ENCODE results near the gene TPPP3. TPM values are rescaled to one million over a fixed set of nuclear protein-coding genes. Genes with fewer than 3 reads are reported as not detected.

TPPP3 gene
- total and polyA plus RNA-seq, 8 donors: 79.2 to 403 (median 335) TPM

GRCh38 chr16:67411339-67411738 lies 18.0 kb upstream of the TPPP3 start:
- intact Hi-C loops (cut with DNase I): no loop called here
- Histone ChIP-seq H3K27me3 (peaks cover 0 to 10% of the 10 kb centered on the region in 2 donors), H3K4me3 (no peak overlapping the region), H3K27ac (no peak overlapping the region), H3K4me1 (peaks cover 3 to 35% of the 10 kb centered on the region in 2 donors), H3K36me3 (no peaks in the 10 kb centered on the region), H3K9me3 (no peaks in the 10 kb centered on the region)
- no peak for TF ChIP-seq CTCF (IDR thresholded peaks at IDR 0.05)
- ATAC-seq (no peak), DNase-seq (no peak)

GRCh38 chr16:67409631-67410030 lies 16.3 kb upstream of the TPPP3 start:
- Histone ChIP-seq H3K36me3 (no peaks in the 10 kb centered on the region), H3K4me3 (no peak overlapping the region), H3K4me1 (peaks cover 0 to 18% of the 10 kb centered on the region in 2 donors), H3K27me3 (no peaks in the 10 kb centered on the region), H3K9me3 (no peaks in the 10 kb centered on the region), H3K27ac (no peak overlapping the region)
- ATAC-seq: no peak
- no peak for DNase-seq
- intact Hi-C loops (cut with DNase I): no loop called here
- TF ChIP-seq CTCF (IDR thresholded peaks at IDR 0.05): no peak

- H3K36me3 ChIP-seq: no peaks in the 10 kb centered on the region
- H3K9me3 ChIP-seq: no peaks in the 10 kb centered on the region
- TF ChIP-seq CTCF (IDR thresholded peaks at IDR 0.05): no peak
- DNase-seq: no peak
- intact Hi-C loops (cut with DNase I): no loop called here
- H3K4me3 ChIP-seq: no peak overlapping the region
- no peak for ATAC-seq
- H3K4me1 ChIP-seq: peaks cover 6 to 25% of the 10 kb centered on the region in 2 donors
- H3K27me3 ChIP-seq: no peaks in the 10 kb centered on the region
- H3K27ac ChIP-seq: no peak overlapping the region
Measured at GRCh38 chr16:67407788-67408452, 14.6 kb upstream of the TPPP3 start.

GRCh38 chr16:67407176-67407787 lies 14.0 kb upstream of the TPPP3 start:
- Histone ChIP-seq H3K4me1 (peaks cover 6 to 25% of the 10 kb centered on the region in 2 donors), H3K36me3 (no peaks in the 10 kb centered on the region), H3K4me3 (no peak overlapping the region), H3K27me3 (no peaks in the 10 kb centered on the region), H3K27ac (peak overlapping the region; percentile 13 to 70), H3K9me3 (no peaks in the 10 kb centered on the region)
- TF ChIP-seq CTCF (IDR thresholded peaks at IDR 0.05): no peak
- DNase-seq (no peak), ATAC-seq (no peak)
- intact Hi-C loops (cut with DNase I): no loop called here

GRCh38 chr16:67406111-67406971 lies 13.0 kb upstream of the TPPP3 start:
- Histone ChIP-seq H3K27me3 (no peaks in the 10 kb centered on the region), H3K9me3 (no peaks in the 10 kb centered on the region), H3K4me3 (no peak overlapping the region), H3K27ac (peak overlapping the region; percentile 31 to 70), H3K4me1 (peaks cover 6 to 25% of the 10 kb centered on the region in 2 donors), H3K36me3 (no peaks in the 10 kb centered on the region)
- intact Hi-C loops (cut with DNase I): no loop called here
- TF ChIP-seq CTCF (IDR thresholded peaks at IDR 0.05): no peak
- DNase-seq (peak in 1 of 4 donors; percentile 61), ATAC-seq (peak; percentile 3)
